DMS153 (cell line): ENCODE results near the gene CUX1.
"Not testable (repeated sequence)": the region's sequence is repeated elsewhere in the genome, so short reads cannot be mapped to it uniquely, and the experiment has no call there.

ENCODE experiments used
- DNase-seq: peaks from one replicate; lab custom pipeline; 2025; lab: John Stamatoyannopoulos, UW

CUX1 gene

GRCh38 chr7:102149416-102149815 lies 332.0 kb downstream of the CUX1 start:
- DNase-seq, result no peak

GRCh38 chr7:102150266-102150665 lies 332.8 kb downstream of the CUX1 start:
- DNase-seq, result no peak

- peak; percentile 73 for DNase-seq
Measured at GRCh38 chr7:102152672-102153598, 335.5 kb downstream of the CUX1 start.

GRCh38 chr7:102153599-102153946 lies 336.1 kb downstream of the CUX1 start:
- DNase-seq, result peak; percentile 72

GRCh38 chr7:102154425-102154824 lies 337.0 kb downstream of the CUX1 start:
- DNase-seq, result no peak

GRCh38 chr7:102155821-102156441 lies 338.5 kb downstream of the CUX1 start:
- DNase-seq, result no peak

GRCh38 chr7:102156867-102157266 lies 339.4 kb downstream of the CUX1 start:
- no peak for DNase-seq

GRCh38 chr7:102165136-102165535 lies 347.7 kb downstream of the CUX1 start:
- DNase-seq, result no peak

GRCh38 chr7:102167254-102167653 lies 349.8 kb downstream of the CUX1 start:
- no peak for DNase-seq

- DNase-seq, result no peak
Measured at GRCh38 chr7:102169651-102170392, 352.4 kb downstream of the CUX1 start.

GRCh38 chr7:102170393-102170970 lies 353.1 kb downstream of the CUX1 start:
- no peak for DNase-seq

- no peak for DNase-seq
Measured at GRCh38 chr7:102173669-102174068, 356.2 kb downstream of the CUX1 start.

- DNase-seq, result no peak
Measured at GRCh38 chr7:102175423-102176170, 358.2 kb downstream of the CUX1 start.

GRCh38 chr7:102178410-102178809 lies 361.0 kb downstream of the CUX1 start:
- DNase-seq, result no peak

GRCh38 chr7:102180727-102181126 lies 363.3 kb downstream of the CUX1 start:
- DNase-seq, result no peak

GRCh38 chr7:102181517-102181916 lies 364.1 kb downstream of the CUX1 start:
- DNase-seq, result no peak

GRCh38 chr7:102182016-102182415 lies 364.6 kb downstream of the CUX1 start:
- DNase-seq, result no peak

- DNase-seq, result not testable (repeated sequence)
Measured at GRCh38 chr7:102183848-102184247, 366.4 kb downstream of the CUX1 start.

- no peak for DNase-seq
Measured at GRCh38 chr7:102184303-102184702, 366.9 kb downstream of the CUX1 start.

- DNase-seq, result no peak
Measured at GRCh38 chr7:102185796-102186195, 368.4 kb downstream of the CUX1 start.

GRCh38 chr7:102186306-102186705 lies 368.9 kb downstream of the CUX1 start:
- no peak for DNase-seq

- no peak for DNase-seq
Measured at GRCh38 chr7:102188746-102189145, 371.3 kb downstream of the CUX1 start.
